ENCODE results near the gene ELAPOR1.

GRCh38 chr1:109133002-109133706 lies 19.2 kb downstream of the ELAPOR1 start:
- TF ChIP-seq CTCF (IDR thresholded peaks at IDR 0.05) (no peak), POLR2A (IDR thresholded peaks at IDR 0.05) (no peak)
